ENCODE data around the gene EPN3.

GRCh38 chr17:50561746-50562141 lies 29.2 kb downstream of the EPN3 start:
- TF ChIP-seq POLR2AphosphoS5 (IDR thresholded peaks at IDR 0.05) (no peak), POLR2A (IDR thresholded peaks at IDR 0.05) (no peak), EP300 (IDR thresholded peaks at IDR 0.05) (no peak), CTCF (IDR thresholded peaks at IDR 0.05) (no peak)
